Muscle of leg (tissue), 11 donors: ENCODE results near the gene POLDIP2. TPM values are rescaled to one million over a fixed set of nuclear protein-coding genes. Genes with fewer than 3 reads are reported as not detected.

Experiments used
- DNase-seq: peaks from one replicate; pipeline ENCODE4 v3.0.0; 2013
- H3K27ac ChIP-seq: one replicate; pipeline ENCODE4 v1.5.1; 2013; ENCODE audit warnings: mild to moderate bottlenecking, low read length, control low read depth
- H3K27me3 ChIP-seq: one replicate; pipeline ENCODE4 v1.6.1; 2013; ENCODE audit warnings: low read length; ENCODE audit not compliant: control insufficient read depth, insufficient read depth
- H3K36me3 ChIP-seq: one replicate; pipeline ENCODE4 v1.6.1; 2013; ENCODE audit warnings: low read length; ENCODE audit not compliant: control insufficient read depth, insufficient read depth
- H3K4me1 ChIP-seq: one replicate; pipeline ENCODE4 v1.6.1; 2013; ENCODE audit warnings: low read length; ENCODE audit not compliant: control insufficient read depth, insufficient read depth
- H3K4me3 ChIP-seq: one replicate; pipeline ENCODE4 v1.5.1; 2013; ENCODE audit warnings: low read length, control low read depth
- H3K9me3 ChIP-seq: replicated peaks from 2 replicates; pipeline ENCODE4 v1.6.1; 2013; ENCODE audit warnings: low read depth, low read length; ENCODE audit not compliant: control insufficient read depth
- WGBS: methylation state at CpG from one replicate; pipeline ENCODE4 v1.1.5; 2013; ENCODE audit warnings: missing lambda C conversion rate; ENCODE audit not compliant: insufficient coverage; 5-methylcytosine and 5-hydroxymethylcytosine counted together
- polyA plus RNA-seq, 8 donors: library from polyadenylated mRNA; unstranded; fragments of 120-200 nt; gene quantifications; one replicate each; pipeline versions ENCODE4 v1.2.1 to v1.2.3, GENCODE V29; 2013; ENCODE audit warnings: inconsistent platforms in 1 of 8, low replicate concordance in 1 of 8; ENCODE audit not compliant: insufficient read length in 8 of 8, insufficient read depth in 1 of 8
- total RNA-seq: library from RNA; stranded (reverse); fragments of 120-200 nt; gene quantifications from one replicate; pipeline ENCODE4 v1.2.4, GENCODE V29; 2013

POLDIP2 gene
- total and polyA plus RNA-seq, 9 donors = 53.0 to 65.2 (median 60.5) TPM

DNA sequence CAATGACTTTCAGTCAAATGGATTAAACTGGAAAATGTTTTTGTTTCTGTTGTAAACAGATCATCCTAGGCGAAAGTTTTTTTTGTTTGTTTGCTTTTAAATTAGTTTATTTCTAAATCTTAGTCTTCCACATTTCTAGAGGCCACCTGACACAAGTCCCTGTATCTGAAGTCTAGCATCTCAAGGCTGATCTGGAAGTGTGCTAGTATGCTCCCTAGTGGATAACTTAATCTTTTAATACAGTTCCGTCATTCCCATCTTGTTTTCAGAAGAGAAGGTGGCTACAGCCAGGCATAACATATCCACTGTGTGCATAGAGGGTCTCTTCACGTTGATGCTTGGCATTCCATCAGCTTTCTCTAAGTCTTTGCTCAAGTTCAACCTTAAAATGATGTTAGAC, 29.6 kb downstream of the POLDIP2 start:
- 83% methylated on average over 1 of the region's 3 CpGs for WGBS
- no peak overlapping the region for H3K4me3 ChIP-seq
- H3K4me1 ChIP-seq = no peaks in the 10 kb centered on the region
- H3K36me3 ChIP-seq = peaks cover 58% of the 10 kb centered on the region
- DNase-seq = no peak
- no peaks in the 10 kb centered on the region for H3K27me3 ChIP-seq
- H3K27ac ChIP-seq = no peak overlapping the region
- H3K9me3 ChIP-seq = no peaks in the 10 kb centered on the region

- no peaks in the 10 kb centered on the region for H3K4me1 ChIP-seq
- DNase-seq = no peak
- no peak overlapping the region for H3K4me3 ChIP-seq
- H3K36me3 ChIP-seq = peaks cover 55% of the 10 kb centered on the region
- WGBS = 100% methylated on average over 1 of the region's 9 CpGs
- no peaks in the 10 kb centered on the region for H3K9me3 ChIP-seq
- no peak overlapping the region for H3K27ac ChIP-seq
- H3K27me3 ChIP-seq = no peaks in the 10 kb centered on the region
Measured at GRCh38 chr17:28327031-28327607, 30.2 kb downstream of the POLDIP2 start.

GRCh38 chr17:28326114-28326513, 31.2 kb downstream of the POLDIP2 start:
- H3K27me3 ChIP-seq = no peaks in the 10 kb centered on the region
- no peak overlapping the region for H3K27ac ChIP-seq
- DNase-seq = no peak
- H3K4me1 ChIP-seq = no peaks in the 10 kb centered on the region
- WGBS = 80% methylated on average over 5 of the region's 7 CpGs
- H3K36me3 ChIP-seq = peaks cover 45% of the 10 kb centered on the region
- H3K9me3 ChIP-seq = no peaks in the 10 kb centered on the region
- H3K4me3 ChIP-seq = no peak overlapping the region

- peaks cover 36% of the 10 kb centered on the region for H3K36me3 ChIP-seq
- 30% methylated on average over 4 of the region's 5 CpGs for WGBS
- no peak overlapping the region for H3K4me3 ChIP-seq
- DNase-seq = no peak
- H3K27ac ChIP-seq = no peak overlapping the region
- H3K27me3 ChIP-seq = no peaks in the 10 kb centered on the region
- H3K4me1 ChIP-seq = peaks cover 5% of the 10 kb centered on the region
- H3K9me3 ChIP-seq = no peaks in the 10 kb centered on the region
Measured at GRCh38 chr17:28325211-28325610, 32.1 kb downstream of the POLDIP2 start.

GRCh38 chr17:28324781-28325180, 32.5 kb downstream of the POLDIP2 start:
- H3K27ac ChIP-seq = no peak overlapping the region
- no peaks in the 10 kb centered on the region for H3K27me3 ChIP-seq
- no peaks in the 10 kb centered on the region for H3K9me3 ChIP-seq
- H3K36me3 ChIP-seq = peaks cover 32% of the 10 kb centered on the region
- WGBS = 67% methylated on average over 1 of the region's 3 CpGs
- DNase-seq = no peak
- H3K4me3 ChIP-seq = no peak overlapping the region
- H3K4me1 ChIP-seq = peaks cover 9% of the 10 kb centered on the region

- no peak overlapping the region for H3K27ac ChIP-seq
- no peak overlapping the region for H3K4me3 ChIP-seq
- DNase-seq = no peak
- no peaks in the 10 kb centered on the region for H3K9me3 ChIP-seq
- H3K4me1 ChIP-seq = peaks cover 9% of the 10 kb centered on the region
- H3K27me3 ChIP-seq = no peaks in the 10 kb centered on the region
- peaks cover 29% of the 10 kb centered on the region for H3K36me3 ChIP-seq
- no CpG with 5 or more reads among the region's 5 CpGs for WGBS
Measured at GRCh38 chr17:28324267-28324745, 33.0 kb downstream of the POLDIP2 start.

GRCh38 chr17:28320215-28321061, 36.9 kb downstream of the POLDIP2 start:
- WGBS = 60% methylated on average over 3 of the region's 8 CpGs
- Histone ChIP-seq H3K27ac (no peak overlapping the region), H3K36me3 (no peaks in the 10 kb centered on the region), H3K27me3 (peaks cover 6% of the 10 kb centered on the region), H3K4me1 (peaks cover 17% of the 10 kb centered on the region), H3K9me3 (no peaks in the 10 kb centered on the region), H3K4me3 (no peak overlapping the region)
- DNase-seq = no peak

DNA sequence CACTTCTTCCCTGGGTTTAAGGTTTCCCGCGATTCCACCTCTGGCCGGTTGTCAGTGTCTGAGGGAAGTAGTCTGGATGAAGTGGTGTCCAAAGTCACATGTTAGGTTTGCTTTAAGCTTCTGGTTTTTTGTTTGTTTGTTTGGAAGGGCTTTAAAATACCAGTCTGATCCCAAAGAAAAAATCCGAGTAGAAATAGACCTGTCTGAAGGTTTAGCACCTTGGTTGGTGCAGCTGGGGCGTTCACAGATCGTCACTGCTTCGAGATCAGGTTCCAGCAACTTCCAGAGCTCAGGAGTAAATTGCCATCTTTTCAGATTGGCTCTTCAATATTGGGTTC, 37.8 kb downstream of the POLDIP2 start:
- no peak for DNase-seq
- peaks cover 17% of the 10 kb centered on the region for H3K4me1 ChIP-seq
- WGBS = 0% methylated on average over 7 of the region's 7 CpGs
- peak overlapping the region; percentile 62 for H3K4me3 ChIP-seq
- H3K9me3 ChIP-seq = no peaks in the 10 kb centered on the region
- H3K36me3 ChIP-seq = no peaks in the 10 kb centered on the region
- peaks cover 6% of the 10 kb centered on the region for H3K27me3 ChIP-seq
- H3K27ac ChIP-seq = peak overlapping the region; percentile 74

DNA sequence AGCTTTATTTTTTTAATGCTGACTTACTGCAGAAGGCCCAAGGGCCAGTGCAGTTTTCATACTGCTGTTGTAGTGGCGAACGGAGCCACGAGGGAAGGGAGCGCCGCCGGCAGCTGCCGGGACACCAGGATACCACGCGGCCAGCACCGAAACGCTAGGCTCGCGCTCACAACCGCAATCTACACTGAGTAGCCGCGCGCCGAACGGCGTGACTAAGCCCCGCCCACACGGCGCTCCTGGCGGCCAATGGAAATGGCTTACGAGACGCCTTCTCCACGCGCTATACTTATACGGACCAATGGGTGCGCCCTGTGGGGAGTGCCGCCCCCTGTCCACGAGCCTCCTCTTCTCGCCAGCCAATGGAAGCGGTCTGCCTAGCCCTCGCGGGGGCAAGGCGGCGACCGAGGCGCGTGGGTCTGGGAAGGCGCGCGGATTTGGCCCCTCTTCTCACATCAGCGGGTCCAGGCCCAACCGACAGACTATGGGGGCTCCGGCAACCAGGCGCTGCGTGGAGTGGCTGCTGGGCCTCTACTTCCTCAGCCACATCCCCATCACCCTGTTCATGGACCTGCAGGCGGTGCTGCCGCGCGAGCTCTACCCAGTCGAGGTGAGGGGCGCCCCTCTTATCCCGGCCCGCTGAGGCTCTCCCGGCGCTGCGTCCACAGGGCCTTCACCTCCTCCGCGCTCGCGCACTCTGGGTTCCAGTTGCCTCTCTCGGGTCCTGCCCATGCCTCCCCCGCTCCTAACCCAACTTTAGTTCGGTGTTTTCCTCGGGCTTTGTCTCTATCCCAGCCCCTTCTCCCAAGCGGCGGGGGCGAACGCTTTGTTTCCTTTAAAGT, 38.3 kb downstream of the POLDIP2 start, which contains the start of gene TMEM97:
Gene TMEM97 (plus strand): TSS at position 442 of the 839 bp plus-strand sequence. CDS start 40 bp downstream, at position 482.
- under 1% methylated on average over 61 of the region's 72 CpGs for WGBS
- peak; percentile 99 for DNase-seq
- Histone ChIP-seq H3K36me3 (no peaks in the 10 kb centered on the region), H3K4me1 (peaks cover 17% of the 10 kb centered on the region), H3K9me3 (no peaks in the 10 kb centered on the region), H3K27me3 (peaks cover 6% of the 10 kb centered on the region), H3K4me3 (peak within 1 kb of the TSS; percentile 62), H3K27ac (peak within 1 kb of the TSS; percentile 74)
